Measurements from ENCODE around the gene EGLN2. TPM values are rescaled to one million over a fixed set of nuclear protein-coding genes. Genes with fewer than 3 reads are reported as not detected.

Gene EGLN2
- total RNA-seq, 1 experiment from 2014 or later, result 58.6 TPM

GRCh38 chr19:40755791-40756190, 43.2 kb upstream of the EGLN2 start:
- no peak for DNase-seq (ENCODE audit: low read depth, low spot score)
- peaks cover 96% of the 10 kb centered on the region for H3K79me2 ChIP-seq (ENCODE audit: insufficient read depth, low read length)
- H3K27me3 ChIP-seq (ENCODE audit: insufficient read depth, low read length), result no peaks in the 10 kb centered on the region
- H4K20me1 ChIP-seq (ENCODE audit: insufficient read depth), result 0 out of 2 replicates have a peak, but pooled peaks cover 3% of the 10 kb centered on the region
- BruUV-seq (replicated peaks), result no TSS peak
- POLR2A ChIA-PET, result no interaction called here
- intact Hi-C loops (cut with micrococcal nuclease), result no loop called here
- CTCF ChIA-PET, result no interaction called here
- H3K9ac ChIP-seq (ENCODE audit: low read length), result no peak overlapping the region
- H3K36me3 ChIP-seq (ENCODE audit: control insufficient read depth in 1 of 2, insufficient read depth in 2 of 2, low read length in 2 of 2), result peaks cover 43 to 70% of the 10 kb centered on the region in 2 experiments
- H3K9me2 ChIP-seq (ENCODE audit: insufficient read depth), result no peaks in the 10 kb centered on the region
- no peaks in the 10 kb centered on the region for H3K9me3 ChIP-seq (ENCODE audit: control insufficient read depth in 1 of 2, insufficient read depth in 1 of 2, low read depth in 1 of 2, low read length in 2 of 2)
- no peak overlapping the region for H2AFZ ChIP-seq (ENCODE audit: low read depth, low read length, poor library complexity, severe bottlenecking)
- RAD21 ChIA-PET (ENCODE audit: low non-redundant PET in 1 of 2, low total read pairs in 2 of 2, uncharacterized antibody in 2 of 2, unreplicated experiment in 2 of 2), result no interaction called here
- peaks cover 7 to 20% of the 10 kb centered on the region in 2 experiments; a peak in 3 of 4 replicates for H3K4me1 ChIP-seq (ENCODE audit: control insufficient read depth in 1 of 2, insufficient read depth in 2 of 2, low read length in 2 of 2)
- TF ChIP-seq EZH2 (IDR thresholded peaks at IDR 0.05), result no peak
- no peak for TF ChIP-seq ELF1 (IDR thresholded peaks at IDR 0.05; ENCODE audit: borderline replicate concordance, low read depth)
- TF ChIP-seq ATF3 (IDR thresholded peaks at IDR 0.05), result no peak
- TF ChIP-seq POLR2A (IDR thresholded peaks at IDR 0.05; ENCODE audit: borderline replicate concordance, extremely low read depth, insufficient read depth, insufficient read length), result no peak
- no peak for TF ChIP-seq CTCF (IDR thresholded peaks at IDR 0.05 in 2 of 3, conservative IDR thresholded peaks at IDR 0.05 in 1 of 3; ENCODE audit: borderline replicate concordance in 1 of 3, insufficient read depth in 1 of 3, low read depth in 2 of 3, low read length in 2 of 3)
- no peak for TF ChIP-seq JUND (IDR thresholded peaks at IDR 0.05)
- TF ChIP-seq FOSL1 (IDR thresholded peaks at IDR 0.05; ENCODE audit: low read depth), result no peak
- no peak for TF ChIP-seq MAX (IDR thresholded peaks at IDR 0.05)
- H3K4me3 ChIP-seq (replicated peaks in 1 of 2; ENCODE audit: low read depth in 1 of 2, low read length in 2 of 2), result no peak overlapping the region
- H3K27ac ChIP-seq (ENCODE audit: low read depth, low read length), result peak overlapping the region; percentile 7; the same call in 1 of the 2 replicates
- no peak overlapping the region for H3K4me2 ChIP-seq (ENCODE audit: low read length)
- ATAC-seq, result no peak

All from HCT116 (cell line).